IMR-90 (cell line): ENCODE results near the gene SCFD2. TPM values are rescaled to one million over a fixed set of nuclear protein-coding genes. Genes with fewer than 3 reads are reported as not detected.
A peak's percentile ranks its signal among the peaks of the same experiment; 100 is the strongest.

Experiments used
- ATAC-seq: fragments of 200-7000 bp; cut with Tn5 transposase; 2 replicates; pipeline ENCODE4 v1.9.1; 2020; ENCODE audit warnings: low read depth, mild to moderate bottlenecking, moderate library complexity
- BruUV-seq: library from RNA; stranded (reverse); fragments of 400-500 nt; replicated peaks from 2 replicates; lab custom pipeline; 2021; lab: Mats Ljungman, UMichigan
- CTCF ChIA-PET: fragments of 300-600 bp; formaldehyde crosslinking; extraction: SDS; loops from one replicate; lab custom pipeline; 2021; ENCODE audit warnings: antibody characterized with exemption; lab: Yijun Ruan, JAX
- POLR2A ChIA-PET: fragments of 300-600 bp; sonication (Branson Sonifier 250); formaldehyde crosslinking; loops from one replicate; lab custom pipeline; 2022; ENCODE audit warnings: antibody characterized with exemption; ENCODE audit not compliant: unreplicated experiment; lab: Charles Lee
- DNase-seq: peaks from one replicate; pipeline ENCODE4 v3.0.0; 2013
- H2AFZ ChIP-seq: replicated peaks from 2 replicates; pipeline ENCODE3; 2013; ENCODE audit warnings: low read length, mild to moderate bottlenecking; ENCODE audit not compliant: poor library complexity
- H2AK5ac ChIP-seq: 2 replicates; pipeline ENCODE4 v1.6.1; 2013; ENCODE audit warnings: low read depth, low read length, inconsistent platforms
- H2AK9ac ChIP-seq: replicated peaks from 2 replicates; pipeline ENCODE3; 2013; ENCODE audit warnings: mild to moderate bottlenecking, low read depth, low read length, moderate library complexity; ENCODE audit not compliant: poor library complexity
- H2BK120ac ChIP-seq: 2 replicates; pipeline ENCODE4 v1.6.1; 2013; ENCODE audit warnings: low read depth, low read length, inconsistent platforms
- H2BK15ac ChIP-seq: 3 replicates; pipeline ENCODE4 v1.6.1; 2013; ENCODE audit warnings: low read depth, low read length, inconsistent platforms
- H2BK20ac ChIP-seq: 2 replicates; pipeline ENCODE4 v1.6.1; 2013; ENCODE audit warnings: low read depth, mild to moderate bottlenecking, inconsistent platforms, low read length, moderate library complexity
- H2BK5ac ChIP-seq: 2 replicates; pipeline ENCODE4 v1.6.1; 2013; ENCODE audit warnings: mild to moderate bottlenecking, low read depth, low read length, inconsistent platforms; ENCODE audit not compliant: poor library complexity, severe bottlenecking
- H3K14ac ChIP-seq: replicated peaks from 2 replicates; pipeline ENCODE4 v1.6.1; 2013; ENCODE audit warnings: low read depth, low read length, inconsistent platforms
- H3K18ac ChIP-seq: 2 replicates; pipeline ENCODE4 v1.6.1; 2013; ENCODE audit warnings: low read depth, low read length, control low read depth
- H3K23ac ChIP-seq: 2 replicates; pipeline ENCODE4 v1.6.1; 2013; ENCODE audit warnings: low read depth, low read length, inconsistent platforms
- H3K27ac ChIP-seq: 2 replicates; pipeline ENCODE4 v1.5.1; 2013; ENCODE audit warnings: mild to moderate bottlenecking, control low read depth, low read length; ENCODE audit not compliant: insufficient read depth
- H3K27me3 ChIP-seq: 2 replicates; pipeline ENCODE4 v1.6.1; 2013; ENCODE audit warnings: low read length; ENCODE audit not compliant: control insufficient read depth, insufficient read depth
- H3K36me3 ChIP-seq: 2 replicates; pipeline ENCODE4 v1.6.1; 2013; ENCODE audit warnings: low read length, mixed read lengths; ENCODE audit not compliant: control insufficient read depth, insufficient read depth
- H3K4ac ChIP-seq: 2 replicates; pipeline ENCODE4 v1.6.1; 2013; ENCODE audit warnings: low read depth, low read length, inconsistent platforms
- H3K4me1 ChIP-seq: 2 replicates; pipeline ENCODE4 v1.6.1; 2013; ENCODE audit warnings: low read length, mixed read lengths; ENCODE audit not compliant: control insufficient read depth, insufficient read depth
- H3K4me2 ChIP-seq: 2 replicates; pipeline ENCODE4 v1.6.1; 2013; ENCODE audit warnings: low read depth, mild to moderate bottlenecking, control low read depth, low read length, moderate library complexity
- H3K4me3 ChIP-seq: 2 replicates; pipeline ENCODE4 v1.5.1; 2013; ENCODE audit warnings: low read depth, mild to moderate bottlenecking, control low read depth, low read length, moderate library complexity; ENCODE audit not compliant: insufficient read depth
- H3K56ac ChIP-seq: 2 replicates; pipeline ENCODE4 v1.6.1; 2013; ENCODE audit warnings: low read length, inconsistent platforms; ENCODE audit not compliant: insufficient read depth; ENCODE audit errors: extremely low read depth
- H3K79me1 ChIP-seq, 2 experiments: 2 replicates each; pipeline ENCODE4 v1.6.1; 2013; ENCODE audit warnings: low read length in 2 of 2, inconsistent platforms in 1 of 2, low read depth in 1 of 2
- H3K9ac ChIP-seq: 2 replicates; pipeline ENCODE4 v1.6.1; 2013; ENCODE audit warnings: low read depth, low read length, control low read depth
- H3K9me1 ChIP-seq: 2 replicates; pipeline ENCODE4 v1.6.1; 2013; ENCODE audit warnings: low read length, inconsistent platforms; ENCODE audit not compliant: insufficient read depth
- H3K9me3 ChIP-seq: 2 replicates; pipeline ENCODE4 v1.6.1; 2013; ENCODE audit warnings: low read length; ENCODE audit not compliant: control insufficient read depth, insufficient read depth
- H4K20me1 ChIP-seq: 2 replicates; pipeline ENCODE4 v1.6.1; 2013; ENCODE audit warnings: low read length, inconsistent platforms; ENCODE audit not compliant: insufficient read depth
- H4K5ac ChIP-seq: 2 replicates; pipeline ENCODE4 v1.6.1; 2013; ENCODE audit warnings: mild to moderate bottlenecking, low read depth, low read length, control low read depth
- H4K8ac ChIP-seq, 2 experiments: 2 replicates each; pipeline ENCODE4 v1.6.1; 2013; ENCODE audit warnings: low read depth in 2 of 2, low read length in 2 of 2, control low read depth in 1 of 2, inconsistent platforms in 1 of 2
- H4K91ac ChIP-seq: 2 replicates; pipeline ENCODE4 v1.6.1; 2013; ENCODE audit warnings: low read depth, low read length, inconsistent platforms; ENCODE audit not compliant: insufficient read depth
- BHLHE40 ChIP-seq: fragments of 150-350 bp; IDR thresholded peaks from 2 replicates; pipeline ENCODE4 v1.6.1; 2016; ENCODE audit warnings: mild to moderate bottlenecking, low read depth, low read length
- FOS ChIP-seq: fragments of 150-350 bp; IDR thresholded peaks from 2 replicates; pipeline ENCODE4 v1.6.1; 2016; ENCODE audit warnings: low read depth, low read length
- MAFK ChIP-seq: IDR thresholded peaks from 2 replicates; pipeline ENCODE4 v1.6.1; 2012; ENCODE audit warnings: low read depth, low read length, improper control_type of control experiment
- MAZ ChIP-seq: IDR thresholded peaks from 2 replicates; pipeline ENCODE4 v1.6.1; 2012; ENCODE audit warnings: low read depth, mild to moderate bottlenecking, low read length, improper control_type of control experiment, moderate library complexity, borderline replicate concordance
- MXI1 ChIP-seq: IDR thresholded peaks from 2 replicates; pipeline ENCODE4 v1.6.1; 2012; ENCODE audit warnings: low read depth, mild to moderate bottlenecking, low read length, moderate library complexity, borderline replicate concordance
- RAD21 ChIP-seq: IDR thresholded peaks from 2 replicates; pipeline ENCODE4 v1.6.1; 2012; ENCODE audit warnings: low read length, improper control_type of control experiment
- RFX5 ChIP-seq: IDR thresholded peaks from 2 replicates; pipeline ENCODE4 v1.8.0; 2012; ENCODE audit warnings: low read depth, mild to moderate bottlenecking, low read length, moderate library complexity
- SMC3 ChIP-seq: fragments of 150-350 bp; IDR thresholded peaks from 2 replicates; pipeline ENCODE4 v1.6.1; 2016; ENCODE audit warnings: low read depth, mild to moderate bottlenecking, antibody characterized with exemption, low read length, moderate library complexity
- WGBS, 2 experiments: methylation state at CpG; one replicate each; pipeline versions ENCODE4 v1.1.5 to v1.1.7; 2013; ENCODE audit warnings: missing lambda C conversion rate in 2 of 2; ENCODE audit not compliant: insufficient read length in 1 of 2; ENCODE audit errors: extremely low coverage in 2 of 2; 5-methylcytosine and 5-hydroxymethylcytosine counted together
- dilution Hi-C: fragments of 300-500 bp; cut with HindIII; formaldehyde crosslinking; loops from one replicate; pipeline ENCODE4 v1.14.3; 2018; ENCODE audit warnings: low sequenced_read_pairs; ENCODE audit not compliant: unreplicated experiment
- in situ Hi-C: fragments of 300-500 bp; cut with MboI; formaldehyde crosslinking; loops from 3 replicates; pipeline ENCODE4 v1.14.3; 2019; ENCODE audit warnings: low sequenced_read_pairs, inconsistent platforms, mixed read lengths
- intact Hi-C: fragments of 100-400 bp; cut with micrococcal nuclease; formaldehyde crosslinking; loops from 2 replicates; pipeline ENCODE4 v1.10.0; 2022
- polyA plus RNA-seq, 3 experiments: library from polyadenylated mRNA; depleted of rRNA; stranded (reverse); fragments of >200 nt; gene quantifications; 2 replicates each; pipeline ENCODE4 v1.2.3, GENCODE V29; 2012; ENCODE audit warnings: low replicate concordance in 1 of 3
- total RNA-seq: library from RNA; depleted of rRNA; stranded (reverse); fragments of >200 nt; gene quantifications from 2 replicates; pipeline ENCODE4 v1.2.3, GENCODE V29; 2012
- TF ChIP-seq, protein P1 (sequence below): fragments of 150-350 bp; IDR thresholded peaks from 2 replicates; pipeline ENCODE4 v1.6.1; 2016; ENCODE audit warnings: low read depth, mild to moderate bottlenecking, low read length, moderate library complexity, borderline replicate concordance
- TF ChIP-seq, protein P2 (sequence below): conservative IDR thresholded peaks from 2 replicates; pipeline ENCODE4 v1.5.1; 2012; ENCODE audit warnings: mild to moderate bottlenecking, low read depth, low read length, improper control_type of control experiment

Gene SCFD2
- total and polyA plus RNA-seq, 2 of the 4 experiments (the other 2 are of a cell fraction), result 18.9 to 62.4 TPM

DNA sequence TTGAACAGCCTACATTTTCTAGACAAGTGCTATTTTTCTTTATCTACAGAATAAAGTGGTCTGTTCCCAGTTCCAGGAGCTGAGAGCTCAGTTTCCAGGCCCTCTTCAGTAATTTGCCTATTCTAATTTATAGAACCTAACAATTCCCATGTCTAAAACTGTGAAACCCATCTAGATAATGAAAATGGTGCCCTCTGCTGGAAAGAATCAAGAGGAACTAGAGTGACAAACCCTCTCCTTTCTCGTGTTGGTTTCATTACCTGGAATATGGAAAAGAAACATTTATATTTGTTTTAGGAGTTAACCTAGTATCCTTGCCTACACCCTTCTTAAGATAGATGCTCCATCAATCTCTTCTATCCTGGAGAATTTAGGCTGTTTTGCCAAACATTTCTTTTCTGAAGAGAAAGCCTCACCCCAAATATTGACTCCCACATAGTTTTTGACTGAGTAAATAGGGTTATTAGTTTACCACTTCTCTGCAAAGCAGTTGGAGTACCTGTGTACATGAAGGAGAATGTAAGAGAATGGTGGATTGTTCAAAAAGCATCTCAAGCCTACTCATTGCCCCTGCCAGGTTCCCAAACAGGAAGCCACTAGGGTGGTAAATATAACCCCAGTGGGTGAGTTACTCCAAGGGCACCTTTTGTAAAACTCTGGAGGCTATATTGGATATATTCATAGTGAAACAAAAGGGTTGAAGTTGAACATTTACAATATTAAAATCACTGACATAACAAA, 382.1 kb downstream of the SCFD2 start:
- Histone ChIP-seq H2BK5ac (peak overlapping the region; percentile 7), H2BK20ac (no peak overlapping the region), H3K4me2 (peak overlapping the region; percentile 50; the same call in 1 of the 2 replicates), H3K14ac (0 out of 2 replicates have a peak overlapping the region, but pooled peaks have one; percentile 28), H3K79me1 (no peaks in the 10 kb centered on the region), H3K9ac (no peak overlapping the region), H2BK120ac (peak overlapping the region; percentile 27; the same call in 1 of the 2 replicates), H3K4me1 (peaks cover 1% of the 10 kb centered on the region), H3K27me3 (no peaks in the 10 kb centered on the region), H2AK5ac (no peak overlapping the region), H3K23ac (no peak overlapping the region), H4K8ac (no peak overlapping the region), H3K18ac (0 out of 2 replicates have a peak overlapping the region, but pooled peaks have one; percentile 27), H3K9me1 (no peaks in the 10 kb centered on the region; the same call in 1 of the 2 replicates), H3K36me3 (no peaks in the 10 kb centered on the region), H3K4me3 (no peak overlapping the region), H3K9me3 (no peaks in the 10 kb centered on the region), H4K5ac (no peak overlapping the region), H4K20me1 (no peaks in the 10 kb centered on the region), H3K27ac (no peak overlapping the region), H3K56ac (0 out of 2 replicates have a peak overlapping the region, but pooled peaks have one; percentile 3), H3K4ac (0 out of 2 replicates have a peak overlapping the region, but pooled peaks have one; percentile 16), H2AK9ac (no peak overlapping the region), H2BK15ac (no peak overlapping the region), H2AFZ (no peak overlapping the region), H4K91ac (no peak overlapping the region)
- no CpG with 5 or more reads among the region's 1 CpG for WGBS, 2 experiments
- ChIA-PET POLR2A (no interaction called here), CTCF (interaction anchor here (0.6 to 2.2 kb wide), 6 partner anchors 13 to 438 kb away, joined by 3 to 16 read pairs (median 5); no protein-coding TSS in a partner anchor)
- TF ChIP-seq MAFK (no peak), RAD21 (peak; percentile 68), BHLHE40 (no peak), SMC3 (peak; percentile 74), MXI1 (no peak), RFX5 (no peak), MAZ (no peak), FOS (no peak)
- TF ChIP-seq, protein P1, sequence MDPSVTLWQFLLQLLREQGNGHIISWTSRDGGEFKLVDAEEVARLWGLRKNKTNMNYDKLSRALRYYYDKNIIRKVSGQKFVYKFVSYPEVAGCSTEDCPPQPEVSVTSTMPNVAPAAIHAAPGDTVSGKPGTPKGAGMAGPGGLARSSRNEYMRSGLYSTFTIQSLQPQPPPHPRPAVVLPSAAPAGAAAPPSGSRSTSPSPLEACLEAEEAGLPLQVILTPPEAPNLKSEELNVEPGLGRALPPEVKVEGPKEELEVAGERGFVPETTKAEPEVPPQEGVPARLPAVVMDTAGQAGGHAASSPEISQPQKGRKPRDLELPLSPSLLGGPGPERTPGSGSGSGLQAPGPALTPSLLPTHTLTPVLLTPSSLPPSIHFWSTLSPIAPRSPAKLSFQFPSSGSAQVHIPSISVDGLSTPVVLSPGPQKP, result no peak
- TF ChIP-seq, protein P2, sequence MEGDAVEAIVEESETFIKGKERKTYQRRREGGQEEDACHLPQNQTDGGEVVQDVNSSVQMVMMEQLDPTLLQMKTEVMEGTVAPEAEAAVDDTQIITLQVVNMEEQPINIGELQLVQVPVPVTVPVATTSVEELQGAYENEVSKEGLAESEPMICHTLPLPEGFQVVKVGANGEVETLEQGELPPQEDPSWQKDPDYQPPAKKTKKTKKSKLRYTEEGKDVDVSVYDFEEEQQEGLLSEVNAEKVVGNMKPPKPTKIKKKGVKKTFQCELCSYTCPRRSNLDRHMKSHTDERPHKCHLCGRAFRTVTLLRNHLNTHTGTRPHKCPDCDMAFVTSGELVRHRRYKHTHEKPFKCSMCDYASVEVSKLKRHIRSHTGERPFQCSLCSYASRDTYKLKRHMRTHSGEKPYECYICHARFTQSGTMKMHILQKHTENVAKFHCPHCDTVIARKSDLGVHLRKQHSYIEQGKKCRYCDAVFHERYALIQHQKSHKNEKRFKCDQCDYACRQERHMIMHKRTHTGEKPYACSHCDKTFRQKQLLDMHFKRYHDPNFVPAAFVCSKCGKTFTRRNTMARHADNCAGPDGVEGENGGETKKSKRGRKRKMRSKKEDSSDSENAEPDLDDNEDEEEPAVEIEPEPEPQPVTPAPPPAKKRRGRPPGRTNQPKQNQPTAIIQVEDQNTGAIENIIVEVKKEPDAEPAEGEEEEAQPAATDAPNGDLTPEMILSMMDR, result peak; percentile 71
- DNase-seq (peak; percentile 68), ATAC-seq (peak; percentile 52; the same call in 1 of the 2 replicates)
- dilution Hi-C loops, result no loop called here
- intact Hi-C loops, result loop anchor here (2.0 to 5.0 kb wide), 5 partner anchors 121 to 876 kb away; partner anchors contain the start of genes RASL11B and USP46
- BruUV-seq, result no TSS peak
- in situ Hi-C loops, result loop anchor here (5.0 to 10.0 kb wide), 3 partner anchors 259 to 606 kb away; no protein-coding TSS in a partner anchor
